Esophagus muscularis mucosa (tissue), 4 donors: ENCODE data around the gene SCGB2B2.

Experiments used
- CTCF ChIP-seq, 3 experiments: fragments of 200-600 bp in 2 of 3; fragments of 450-650 bp in 1 of 3; sonication (generic) in 2 of 3; IDR thresholded peaks; one replicate each; pipeline ENCODE4 v1.5.1; 2017 to 2019; ENCODE audit warnings: antibody characterized with exemption in 3 of 3, mild to moderate bottlenecking in 2 of 3, moderate library complexity in 1 of 3
- EP300 ChIP-seq: sonication (generic); formaldehyde crosslinking; IDR thresholded peaks from one replicate; pipeline ENCODE4 v1.6.1; 2017; ENCODE audit warnings: antibody characterized with exemption
- POLR2A ChIP-seq: fragments of 450-650 bp; IDR thresholded peaks from one replicate; pipeline ENCODE4 v1.6.1; 2017; ENCODE audit warnings: antibody characterized with exemption, moderate library complexity, mild to moderate bottlenecking, low read depth

- TF ChIP-seq CTCF (IDR thresholded peaks at IDR 0.05): no peak
- no peak for TF ChIP-seq POLR2A
- TF ChIP-seq EP300: no peak
These were observed 30.7 kb upstream of the SCGB2B2 start for GRCh38 chr19:34707661-34708060.
